ENCODE results near the gene SIRT2.

DNA sequence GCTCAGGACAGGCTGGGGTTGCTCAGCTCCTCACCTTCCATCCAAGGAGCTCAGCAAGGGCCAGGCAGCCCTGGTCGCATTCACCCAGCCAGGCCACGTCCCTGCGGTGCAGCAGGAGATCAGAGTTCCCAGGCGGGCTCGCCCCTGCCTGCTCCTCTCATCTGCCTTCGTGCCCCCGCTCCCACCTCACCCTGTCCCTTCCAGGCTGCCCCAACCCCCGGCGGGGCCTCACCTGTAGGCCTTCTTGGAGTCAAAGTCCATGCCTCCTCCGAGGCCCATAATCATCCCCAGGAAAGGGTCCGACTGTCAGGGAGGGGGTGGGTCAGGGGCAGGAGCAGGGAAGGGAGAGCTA lies 20.0 kb downstream of the SIRT2 start:
- TF ChIP-seq, protein P1, sequence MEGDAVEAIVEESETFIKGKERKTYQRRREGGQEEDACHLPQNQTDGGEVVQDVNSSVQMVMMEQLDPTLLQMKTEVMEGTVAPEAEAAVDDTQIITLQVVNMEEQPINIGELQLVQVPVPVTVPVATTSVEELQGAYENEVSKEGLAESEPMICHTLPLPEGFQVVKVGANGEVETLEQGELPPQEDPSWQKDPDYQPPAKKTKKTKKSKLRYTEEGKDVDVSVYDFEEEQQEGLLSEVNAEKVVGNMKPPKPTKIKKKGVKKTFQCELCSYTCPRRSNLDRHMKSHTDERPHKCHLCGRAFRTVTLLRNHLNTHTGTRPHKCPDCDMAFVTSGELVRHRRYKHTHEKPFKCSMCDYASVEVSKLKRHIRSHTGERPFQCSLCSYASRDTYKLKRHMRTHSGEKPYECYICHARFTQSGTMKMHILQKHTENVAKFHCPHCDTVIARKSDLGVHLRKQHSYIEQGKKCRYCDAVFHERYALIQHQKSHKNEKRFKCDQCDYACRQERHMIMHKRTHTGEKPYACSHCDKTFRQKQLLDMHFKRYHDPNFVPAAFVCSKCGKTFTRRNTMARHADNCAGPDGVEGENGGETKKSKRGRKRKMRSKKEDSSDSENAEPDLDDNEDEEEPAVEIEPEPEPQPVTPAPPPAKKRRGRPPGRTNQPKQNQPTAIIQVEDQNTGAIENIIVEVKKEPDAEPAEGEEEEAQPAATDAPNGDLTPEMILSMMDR (IDR thresholded peaks at IDR 0.05): no peak
- no peak for TF ChIP-seq POLR2A (IDR thresholded peaks at IDR 0.05)
